GM19025 (cell line): ENCODE measurements around the gene SAMD1.

Experiments used
- ATAC-seq: cut with Tn5 transposase; IDR thresholded peaks from one replicate; pipeline ENCODE4 v1.9.1; 2021; ENCODE audit warnings: mild to moderate bottlenecking, low read depth, moderate library complexity; ENCODE audit not compliant: unreplicated experiment

SAMD1 gene

DNA sequence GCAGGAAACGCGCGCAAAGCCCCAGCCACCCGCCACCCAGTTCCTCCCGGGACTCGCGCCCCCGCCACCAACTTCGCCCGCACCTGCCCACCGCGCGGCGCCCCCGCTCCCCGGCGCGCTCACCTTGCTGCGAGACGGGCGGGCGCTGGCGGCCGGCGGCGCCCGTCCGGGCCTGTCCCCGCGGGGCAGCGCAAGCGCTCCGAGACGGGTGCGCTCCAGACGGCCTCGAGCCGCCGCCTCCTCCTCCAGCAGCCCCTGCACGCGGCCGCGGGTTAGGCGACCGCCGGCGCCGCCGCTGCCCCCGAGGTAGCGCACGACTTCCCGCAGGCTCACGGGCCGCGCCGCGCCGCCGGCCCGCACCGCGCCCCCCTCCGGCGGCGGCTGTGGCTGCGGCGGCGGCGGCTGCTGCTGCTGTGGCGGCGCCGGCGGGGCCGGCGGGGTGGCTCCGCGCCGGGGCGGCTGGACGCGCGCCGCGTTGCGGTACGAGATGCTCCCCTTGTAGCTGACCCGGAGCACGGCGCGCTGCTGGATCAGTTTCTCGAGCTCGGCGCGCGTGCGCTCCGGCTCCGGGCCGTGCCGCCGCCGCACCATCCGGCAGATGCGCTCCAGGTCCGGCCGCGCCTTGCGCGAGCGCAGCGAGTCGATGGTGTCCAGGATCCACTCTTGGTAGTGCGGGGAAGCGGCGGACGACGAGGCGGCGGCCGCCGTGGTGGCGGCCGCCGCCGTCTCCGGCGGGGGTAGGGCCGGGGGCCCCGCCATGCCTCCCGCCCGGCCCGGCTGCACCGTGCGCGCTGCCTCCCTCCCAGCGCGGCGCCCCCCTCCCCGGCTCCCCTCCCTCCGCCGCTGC lies 666 bp downstream of the SAMD1 start:
- peak; percentile 17 for ATAC-seq

DNA sequence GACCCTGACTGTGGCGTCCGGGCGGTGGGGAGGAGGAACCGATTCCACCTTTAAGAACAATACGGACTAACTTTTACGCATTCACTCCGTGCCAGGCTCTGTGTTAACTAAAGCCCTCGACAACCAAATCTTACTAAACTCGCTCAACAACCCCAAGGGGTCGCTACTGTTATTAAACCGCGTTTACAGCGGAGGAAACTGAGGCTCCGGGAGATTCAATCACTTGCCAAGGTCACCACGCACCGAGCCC lies 1.2 kb downstream of the SAMD1 start:
- no peak for ATAC-seq

DNA sequence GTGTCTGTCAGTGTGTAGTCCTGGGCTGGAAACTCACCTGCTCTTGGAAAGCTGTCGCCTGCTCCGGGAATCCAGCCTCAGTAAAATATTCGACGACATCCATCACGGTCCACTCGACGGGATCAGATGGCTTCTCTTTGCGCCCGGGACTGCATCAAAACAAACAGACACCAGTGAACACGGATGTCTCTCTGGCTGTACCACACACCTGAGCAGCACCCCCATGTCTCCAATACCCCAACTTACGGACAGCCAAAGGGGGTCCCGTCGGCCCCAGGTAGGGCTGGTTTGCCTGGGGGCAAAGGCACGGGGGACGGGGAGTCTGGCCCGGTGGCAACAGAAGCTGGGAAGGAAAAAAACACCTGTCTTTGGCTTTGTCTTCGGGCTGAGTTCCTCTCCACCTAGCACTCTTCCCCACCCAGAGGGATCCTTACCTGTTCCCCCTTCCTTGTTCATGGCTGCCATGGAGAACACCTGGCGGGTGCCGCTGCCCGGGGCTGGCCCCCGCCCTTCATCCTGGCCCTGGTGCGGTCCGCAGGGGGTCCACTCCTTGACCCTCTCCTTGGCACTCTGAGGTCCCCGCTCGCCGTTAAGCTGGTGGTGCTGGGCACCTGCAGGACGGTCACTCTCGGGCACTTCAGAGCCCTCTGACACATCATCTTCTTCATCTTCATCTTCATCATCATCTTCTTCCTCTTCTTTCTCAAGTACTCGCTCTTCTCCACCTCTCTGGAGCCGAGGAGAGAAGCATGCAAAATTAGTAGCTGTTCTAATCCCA lies 1.7 kb downstream of the SAMD1 start:
- no peak for ATAC-seq

DNA sequence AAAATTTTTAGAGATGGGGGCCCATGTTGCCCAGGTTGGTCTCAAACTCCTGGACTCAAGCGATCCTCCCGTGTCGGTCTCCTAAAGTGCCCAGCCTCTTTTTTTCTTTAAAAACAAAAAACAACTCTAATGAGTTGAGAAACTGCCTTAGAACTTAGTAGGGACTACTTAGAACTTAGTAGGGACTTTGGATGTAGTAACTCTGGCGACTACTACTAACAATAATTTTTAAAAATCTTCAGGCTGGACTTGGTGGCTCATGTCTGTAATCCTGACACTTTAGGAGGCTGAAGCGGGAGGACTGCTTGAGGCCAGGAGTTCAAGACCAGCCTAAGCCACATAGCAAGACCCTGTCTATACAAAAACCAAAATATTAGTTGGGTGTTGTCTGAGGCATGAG lies 4.5 kb downstream of the SAMD1 start:
- no peak for ATAC-seq

DNA sequence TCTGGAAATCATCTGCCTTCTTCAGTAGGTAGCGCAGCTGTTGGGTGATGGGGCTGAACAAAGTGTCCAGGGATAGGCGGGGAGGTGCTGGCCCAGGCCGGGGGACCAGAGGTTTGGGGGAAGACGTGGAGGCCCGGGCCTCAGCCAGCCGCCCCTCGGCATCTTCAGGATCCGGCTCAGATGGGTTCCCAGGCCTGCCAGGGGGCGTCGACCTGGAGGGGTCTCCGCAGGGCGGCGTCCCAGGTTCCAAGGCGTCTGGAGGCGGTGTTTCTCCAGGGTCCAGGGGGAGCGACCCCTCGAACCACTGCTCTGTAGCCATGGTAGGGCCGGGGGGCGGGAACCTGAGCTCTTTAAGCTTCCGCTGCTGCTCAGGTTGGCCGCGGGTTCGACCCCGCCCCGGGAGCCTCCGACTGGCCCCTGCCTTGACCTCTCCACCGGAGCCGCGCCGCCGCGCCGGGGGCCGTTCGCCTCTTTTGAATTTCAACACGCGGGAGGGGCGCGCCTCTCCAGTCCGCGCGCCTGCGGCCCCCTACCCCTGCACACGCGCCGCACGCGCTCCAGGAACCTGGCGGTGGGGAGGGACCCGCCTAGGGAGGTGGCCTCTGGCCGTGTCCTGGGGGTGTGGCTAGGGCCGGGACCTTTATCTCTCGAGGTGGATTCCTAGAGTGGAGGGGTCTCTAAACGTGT lies 5.1 kb downstream of the SAMD1 start, which contains the start of gene C19orf67:
Gene C19orf67, minus strand, starts transcription at position 475 of the 687 bp plus-strand sequence. Its CDS starts 156 bp downstream, at position 319.
- ATAC-seq: no peak

DNA sequence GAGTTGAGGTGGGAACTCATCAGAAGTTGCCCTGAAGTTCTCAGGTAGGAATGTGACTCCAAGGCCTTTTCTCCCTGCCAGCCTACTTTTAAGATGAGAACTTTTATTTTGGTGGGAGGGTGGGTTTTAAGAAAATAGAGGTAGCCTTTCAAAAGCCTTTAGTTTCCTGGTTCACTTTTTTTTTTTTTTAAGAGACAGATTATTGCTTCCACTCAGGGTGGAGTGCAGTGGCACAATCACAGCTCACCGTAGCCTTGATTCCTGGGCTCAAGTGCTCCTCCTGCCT lies 7.9 kb downstream of the SAMD1 start:
- no peak for ATAC-seq

DNA sequence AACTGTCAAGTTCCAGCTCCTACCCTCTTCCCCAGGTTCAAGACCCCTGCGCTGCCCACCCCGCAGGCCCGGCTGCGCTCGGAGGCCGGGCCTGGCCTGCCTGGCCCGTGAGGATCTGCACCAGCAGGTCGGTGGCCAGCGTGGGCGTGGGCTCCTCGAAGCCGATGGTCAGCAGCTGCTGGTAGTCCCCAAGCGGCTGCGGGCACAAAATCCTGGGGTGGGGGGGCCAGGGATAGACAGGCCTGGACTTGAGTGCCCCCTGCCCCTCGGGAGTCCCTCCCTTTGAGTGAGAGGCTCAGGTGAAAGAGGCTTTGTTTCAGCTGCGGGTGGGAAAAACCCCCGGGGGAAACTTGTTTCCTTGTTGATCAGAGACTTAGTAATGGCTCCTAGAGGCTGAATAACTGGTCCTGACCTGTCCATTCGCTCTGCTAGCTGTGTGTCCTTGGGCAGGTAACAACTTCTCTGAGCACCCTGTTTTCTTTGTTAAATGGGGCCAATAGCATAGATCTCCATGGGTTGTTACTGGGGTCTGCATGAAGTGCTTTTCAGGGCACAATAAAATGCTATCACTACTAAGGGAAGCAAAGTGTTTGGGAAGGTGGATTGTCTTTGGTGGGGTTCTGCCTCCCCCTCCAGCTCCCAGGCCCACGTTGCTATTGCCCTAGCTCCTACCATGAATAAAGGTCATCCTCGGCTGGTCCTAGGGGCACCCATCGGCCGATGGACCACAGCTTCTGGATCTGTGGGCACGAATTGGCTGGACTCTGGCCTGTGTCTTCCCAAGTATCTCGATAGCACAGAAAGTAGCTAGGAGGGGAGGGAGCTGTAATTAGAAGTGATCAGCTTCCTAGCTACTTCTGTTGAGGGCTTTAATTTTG lies 8.5 kb downstream of the SAMD1 start:
- no peak for ATAC-seq

DNA sequence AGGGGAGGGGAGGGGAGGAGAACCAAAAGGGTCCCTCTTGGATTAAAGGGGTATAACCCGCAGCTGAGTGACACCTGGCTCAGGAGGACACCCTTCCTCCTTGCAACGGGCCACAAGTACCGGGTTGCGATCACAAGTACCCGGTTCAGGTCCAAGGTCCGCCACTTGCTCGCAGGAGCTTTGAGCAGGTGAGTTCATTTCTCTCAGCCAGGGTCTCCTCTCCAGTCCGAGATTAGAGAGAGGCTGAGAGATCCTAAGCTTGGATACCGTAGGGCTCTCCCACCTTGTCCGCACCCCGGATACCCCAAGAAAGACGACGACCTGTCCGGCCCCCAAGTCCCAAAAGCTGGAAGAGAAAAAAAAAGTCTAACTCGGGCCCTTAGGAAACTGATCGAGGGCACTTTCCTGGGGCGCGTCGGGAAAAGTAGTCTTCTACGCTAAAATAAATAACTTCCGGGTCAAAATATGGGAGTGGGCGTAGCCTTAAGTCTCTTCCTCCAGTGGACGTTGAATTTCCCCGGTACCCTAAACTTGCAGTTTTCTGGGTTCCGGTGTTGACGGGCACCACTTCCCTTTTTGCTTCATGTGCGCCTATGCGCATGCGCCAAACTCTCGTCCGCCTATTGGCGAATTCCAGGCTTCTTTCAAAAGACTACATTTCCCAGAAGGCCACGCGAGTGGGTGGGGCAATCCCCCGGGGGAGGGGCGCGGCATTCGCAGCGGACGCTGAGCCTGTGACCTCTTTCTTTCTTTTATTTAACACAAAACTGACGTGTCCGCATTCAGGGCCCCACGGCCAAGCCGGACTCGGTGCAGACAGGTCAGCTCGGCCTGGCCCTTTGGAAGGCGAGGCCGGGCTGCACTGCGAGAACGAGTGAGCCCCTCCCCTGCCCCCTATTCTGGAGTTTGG lies 9.4 kb downstream of the SAMD1 start:
- peak; percentile 85 for ATAC-seq

DNA sequence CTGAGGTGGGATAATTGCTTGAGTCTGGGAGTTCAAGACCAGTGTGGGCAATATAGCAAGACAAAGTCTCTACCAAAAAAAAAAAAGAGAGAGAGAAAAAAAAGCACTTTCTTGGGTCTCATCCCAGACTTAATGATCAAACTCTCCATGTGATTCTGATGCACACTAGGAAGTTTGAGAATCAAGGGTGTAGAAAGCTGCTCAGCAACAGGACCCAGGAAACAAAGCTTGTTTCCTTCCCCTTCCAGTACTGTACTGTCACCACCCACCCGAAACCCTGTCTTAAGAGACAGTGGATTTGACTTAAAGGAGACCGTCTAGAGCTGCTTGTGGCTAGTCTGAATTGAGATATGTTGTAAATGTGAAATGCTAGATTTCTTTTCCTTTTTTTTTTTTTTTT lies 12.1 kb downstream of the SAMD1 start:
- no peak for ATAC-seq

DNA sequence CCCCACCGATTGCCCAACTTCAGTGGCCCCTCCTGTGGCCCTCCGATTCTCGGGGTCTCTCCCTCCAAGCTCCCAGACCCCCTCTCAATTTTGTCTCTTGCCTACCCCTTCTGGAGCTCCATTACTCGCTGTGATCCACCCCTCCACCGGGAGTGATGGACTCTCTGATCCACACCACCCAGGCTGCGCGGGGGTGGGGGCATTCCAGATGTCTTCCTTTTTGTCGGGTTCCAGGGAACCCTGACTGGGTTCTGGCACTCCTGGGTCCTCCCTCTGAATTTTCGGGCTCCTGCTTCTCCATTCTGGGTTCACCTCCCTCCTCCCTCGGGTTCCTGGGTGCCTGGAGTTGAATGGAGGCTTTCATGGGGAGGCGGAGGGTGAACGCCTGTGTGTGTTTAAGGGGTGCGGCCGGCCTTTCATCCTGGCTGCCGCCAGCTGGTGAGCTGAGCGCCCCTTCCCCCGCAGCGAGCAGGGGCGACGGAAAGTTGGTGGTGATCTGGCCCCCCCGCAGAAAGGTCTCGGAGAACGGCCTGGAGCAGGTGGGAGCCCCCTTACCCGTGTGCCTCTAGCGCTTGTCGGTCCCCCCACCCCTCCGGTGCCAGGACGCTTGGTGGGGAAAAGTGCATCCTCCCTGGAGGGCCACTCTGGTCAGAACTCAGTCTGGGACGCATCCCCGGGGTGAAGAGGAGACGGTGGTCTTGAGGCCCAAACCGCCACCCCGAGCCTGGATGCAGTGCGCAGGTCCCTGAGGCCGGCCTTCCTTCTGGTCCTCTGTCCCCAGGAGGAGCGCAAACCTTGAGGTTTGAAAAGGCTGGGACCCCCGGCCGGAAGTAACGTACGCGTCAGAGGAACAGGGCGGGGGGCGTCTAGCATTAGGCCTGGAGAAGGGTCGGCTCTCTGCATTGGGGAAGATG lies 16.4 kb downstream of the SAMD1 start:
- no peak for ATAC-seq

DNA sequence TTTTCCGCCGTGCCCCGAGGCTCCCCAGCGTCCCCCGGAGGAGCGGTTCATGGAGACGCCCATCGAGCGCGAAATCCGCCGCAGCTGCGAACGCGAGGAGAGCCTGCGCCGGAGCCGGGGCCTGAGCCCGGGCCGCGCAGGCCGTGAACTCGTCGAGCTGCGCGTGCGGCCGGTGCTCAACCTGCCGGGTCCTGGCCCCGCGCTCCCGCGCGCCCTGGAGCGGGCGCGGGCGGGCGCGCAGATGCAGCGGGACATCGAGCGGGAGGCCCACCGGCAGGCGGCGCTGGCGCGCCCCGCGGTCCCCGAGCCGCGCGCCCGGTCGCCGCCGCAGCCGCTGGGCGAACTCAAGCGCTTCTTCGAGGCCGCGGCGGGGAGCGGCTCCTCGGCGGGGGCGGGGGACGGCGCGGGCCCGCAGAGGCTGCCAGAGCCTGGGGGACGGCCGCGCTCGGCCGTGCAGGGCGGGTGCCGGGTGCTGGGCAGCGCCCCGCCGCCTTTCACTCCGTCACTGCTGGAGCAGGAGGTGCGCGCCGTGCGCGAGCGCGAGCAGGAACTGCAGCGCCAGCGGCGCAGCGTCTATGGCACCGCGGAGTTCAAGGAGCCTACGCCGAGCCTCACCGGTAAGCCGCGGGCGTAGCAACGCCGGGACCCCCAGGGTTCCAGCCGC lies 17.2 kb downstream of the SAMD1 start:
- peak; percentile 44 for ATAC-seq

DNA sequence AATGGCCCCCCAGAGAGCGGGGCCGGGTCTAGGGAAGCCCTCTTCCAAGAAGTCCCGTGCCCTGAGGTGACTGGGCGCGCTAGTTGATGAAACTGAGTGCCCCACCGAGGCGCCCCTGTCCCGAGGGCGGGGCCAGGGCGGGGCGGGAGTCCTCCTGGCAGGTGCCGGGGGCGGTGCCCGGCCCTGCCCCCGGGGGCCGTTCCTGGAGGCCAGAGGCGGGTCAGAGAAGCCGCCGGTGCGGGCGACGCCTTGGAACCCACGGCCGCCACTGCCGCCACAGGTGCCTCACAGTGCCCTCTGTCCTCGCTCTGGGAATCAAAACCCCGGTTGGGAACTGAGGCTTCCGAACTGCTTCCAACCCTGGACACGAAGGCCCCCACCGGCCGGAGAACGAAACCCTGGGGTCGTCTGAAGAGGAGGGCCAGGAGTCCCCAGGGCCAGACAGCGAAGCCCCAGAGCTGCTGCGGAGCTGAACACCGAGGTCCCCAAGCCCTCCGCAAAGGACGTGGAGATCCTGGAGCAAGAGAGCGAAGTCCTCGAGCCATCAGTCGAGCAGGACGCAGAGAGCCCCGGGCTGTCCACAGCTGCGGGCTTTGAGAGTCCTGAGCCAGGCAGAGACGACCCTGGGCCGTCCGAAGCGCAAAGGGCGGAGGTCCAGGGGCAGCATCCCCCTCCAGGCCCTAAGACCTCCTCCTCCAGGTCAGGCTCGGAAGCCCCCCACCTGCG lies 17.9 kb downstream of the SAMD1 start, which contains the start of gene MISP3:
Gene MISP3, plus strand, starts transcription at position 252 of the 726 bp plus-strand sequence. CDS start 524 bp downstream, outside the sequence.
- ATAC-seq: no peak

DNA sequence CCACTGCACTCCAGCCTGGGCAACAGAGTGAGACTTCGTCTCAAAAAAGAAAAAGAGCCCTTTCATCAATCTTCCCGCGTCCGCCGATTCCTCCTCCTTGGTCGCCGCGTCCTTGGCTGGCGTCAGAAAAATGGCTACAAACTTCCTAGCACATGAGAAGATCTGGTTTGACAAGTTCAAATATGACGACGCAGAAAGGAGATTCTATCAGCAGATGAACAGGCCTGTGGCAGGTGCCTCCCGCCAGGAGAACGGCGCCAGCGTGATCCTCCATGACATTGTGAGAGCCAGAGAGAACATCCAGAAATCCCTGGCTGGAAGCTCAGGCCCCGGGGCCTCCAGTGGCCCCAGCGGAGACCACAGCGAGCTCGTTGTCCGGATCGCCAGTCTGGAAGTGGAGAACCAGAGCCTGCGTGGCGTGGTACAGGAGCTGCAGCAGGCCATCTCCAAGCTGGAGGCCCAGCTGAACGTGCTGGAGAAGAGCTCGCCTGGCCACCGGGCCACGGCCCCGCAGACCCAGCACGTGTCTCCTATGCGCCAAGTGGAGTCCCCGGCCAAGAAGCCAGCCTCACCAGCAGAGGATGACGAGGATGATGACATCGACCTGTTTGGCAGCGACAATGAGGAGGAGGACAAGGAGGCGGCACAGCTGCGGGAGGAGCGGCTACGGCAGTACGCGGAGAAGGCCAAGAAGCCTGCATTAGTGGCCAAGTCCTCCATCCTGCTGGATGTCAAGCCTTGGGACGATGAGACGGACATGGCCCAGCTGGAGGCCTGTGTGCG lies 20.1 kb downstream of the SAMD1 start:
- ATAC-seq: no peak

DNA sequence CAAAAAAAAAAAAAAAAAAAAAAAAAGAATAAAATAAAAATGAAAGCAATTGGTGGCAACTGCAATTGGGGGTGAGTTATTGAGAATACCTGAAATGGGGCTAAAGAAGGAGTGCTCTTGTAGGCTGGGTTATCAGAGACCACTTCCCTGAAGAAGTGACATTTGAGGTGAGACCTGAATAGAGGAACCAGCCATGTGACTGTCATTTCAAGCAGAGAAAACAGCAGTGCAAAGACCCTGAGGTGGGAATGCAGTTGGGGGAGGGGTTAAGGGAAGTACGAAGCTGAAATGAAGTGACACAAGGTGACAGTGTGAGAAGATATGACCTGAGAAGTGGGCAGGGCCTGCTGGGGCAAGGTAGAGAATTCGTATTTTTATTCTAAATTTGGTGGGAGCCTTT lies 24.4 kb downstream of the SAMD1 start:
- no peak for ATAC-seq

DNA sequence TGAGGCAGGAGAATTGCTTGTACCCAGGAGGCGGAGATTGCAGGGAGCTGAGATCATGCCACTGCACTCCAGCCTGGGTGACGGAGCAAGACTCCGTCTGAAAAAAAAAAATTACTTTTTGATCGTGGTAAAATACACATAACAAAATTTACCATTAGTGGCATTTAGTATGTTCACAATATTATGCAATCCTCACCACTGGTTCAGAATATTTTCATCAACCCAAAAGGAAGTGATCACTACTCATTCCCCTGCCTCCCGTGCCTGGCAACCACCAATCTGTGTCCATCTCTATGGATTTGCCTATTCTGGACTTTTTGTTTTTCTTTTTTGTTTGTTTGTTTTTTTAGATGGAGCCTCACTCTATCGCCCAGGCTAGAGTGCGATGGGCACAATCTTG lies 27.4 kb downstream of the SAMD1 start:
- no peak for ATAC-seq

DNA sequence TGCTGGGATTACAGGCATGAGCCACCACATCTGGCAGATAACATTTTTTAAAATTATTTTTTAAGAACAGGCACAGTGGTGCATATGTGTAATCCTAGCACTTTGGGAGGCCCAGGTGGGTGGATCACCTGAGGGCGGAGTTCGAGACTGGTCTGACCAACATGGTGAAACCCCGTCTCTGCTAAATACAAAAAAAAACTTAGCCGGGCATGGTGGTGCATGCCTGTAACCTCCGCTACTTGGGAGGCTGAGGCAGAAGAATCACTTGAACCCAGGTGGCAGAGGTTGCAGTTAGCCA lies 28.0 kb downstream of the SAMD1 start:
- no peak for ATAC-seq
